C1 segment of cervical spinal cord (tissue), 14 donors: ENCODE results near the gene DLG2.

Experiments used
- DNase-seq, 14 donors: peaks; one replicate each; lab custom pipeline; 2025; lab: John Stamatoyannopoulos, UW

Gene DLG2

GRCh38 chr11:83659466-83659865 is 1967.7 kb downstream of the DLG2 start:
- DNase-seq: no peak

GRCh38 chr11:83656796-83657330 is 1970.3 kb downstream of the DLG2 start:
- DNase-seq: no peak

- DNase-seq: peak in 2 of 14 donors; percentile 24 to 73
Observed at GRCh38 chr11:83655976-83656375, 1971.2 kb downstream of the DLG2 start.

GRCh38 chr11:83649528-83649855 is 1977.7 kb downstream of the DLG2 start:
- no peak for DNase-seq

GRCh38 chr11:83648610-83649527 is 1978.3 kb downstream of the DLG2 start:
- no peak for DNase-seq

- no peak for DNase-seq
Observed at GRCh38 chr11:83645561-83645960, 1981.6 kb downstream of the DLG2 start.

GRCh38 chr11:83643115-83643514 is 1984.0 kb downstream of the DLG2 start:
- no peak for DNase-seq

GRCh38 chr11:83642500-83642899 is 1984.6 kb downstream of the DLG2 start:
- no peak for DNase-seq

- peak in 1 of 14 donors; percentile 19 for DNase-seq
Observed at GRCh38 chr11:83641511-83641910, 1985.6 kb downstream of the DLG2 start.

GRCh38 chr11:83639995-83640758 is 1987.0 kb downstream of the DLG2 start:
- DNase-seq: no peak

- no peak for DNase-seq
Observed at GRCh38 chr11:83635166-83635565, 1992.0 kb downstream of the DLG2 start.

- no peak for DNase-seq
Observed at GRCh38 chr11:83630211-83630610, 1996.9 kb downstream of the DLG2 start.

GRCh38 chr11:83629775-83630174 is 1997.4 kb downstream of the DLG2 start:
- DNase-seq: no peak

- no peak for DNase-seq
Observed at GRCh38 chr11:83628622-83629355, 1998.4 kb downstream of the DLG2 start.

GRCh38 chr11:83625336-83625735 is 2001.8 kb downstream of the DLG2 start:
- no peak for DNase-seq

GRCh38 chr11:83617671-83618070 is 2009.5 kb downstream of the DLG2 start:
- no peak for DNase-seq

GRCh38 chr11:83613767-83614121 is 2013.4 kb downstream of the DLG2 start:
- no peak for DNase-seq

GRCh38 chr11:83612891-83613766 is 2014.0 kb downstream of the DLG2 start:
- peak in 1 of 14 donors; percentile 6 for DNase-seq

- DNase-seq: peak in 1 of 14 donors; percentile 4
Observed at GRCh38 chr11:83611600-83611999, 2015.5 kb downstream of the DLG2 start.

- peak in 1 of 14 donors; percentile 1 for DNase-seq
Observed at GRCh38 chr11:83611031-83611430, 2016.1 kb downstream of the DLG2 start.

- DNase-seq: peak in 2 of 14 donors; percentile 18 to 94
Observed at GRCh38 chr11:83609191-83609590, 2018.0 kb downstream of the DLG2 start.
